ENCODE data around the gene MT1H.

DNA sequence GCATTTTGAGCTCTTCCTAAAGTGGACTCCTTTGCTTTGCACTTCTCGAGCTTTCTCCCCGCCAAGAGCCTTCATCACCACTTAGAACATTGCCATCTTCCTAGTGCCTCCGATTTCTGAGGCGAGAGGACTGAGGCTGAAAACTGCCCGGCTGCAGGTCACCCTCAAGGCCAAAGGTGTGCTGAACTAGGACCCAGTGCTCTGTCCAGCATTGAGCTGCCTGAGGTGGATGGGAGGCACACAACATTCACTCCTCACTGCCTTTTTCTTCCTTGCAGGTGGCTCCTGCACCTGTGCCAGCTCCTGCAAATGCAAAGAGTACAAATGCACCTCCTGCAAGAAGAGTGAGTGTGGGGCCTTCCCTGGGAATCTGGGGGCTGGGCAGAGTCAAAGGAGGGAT is 25.8 kb upstream of the MT1H start:
- TF ChIP-seq ZFX (IDR thresholded peaks at IDR 0.05), result no peak
- TF ChIP-seq, protein P1, sequence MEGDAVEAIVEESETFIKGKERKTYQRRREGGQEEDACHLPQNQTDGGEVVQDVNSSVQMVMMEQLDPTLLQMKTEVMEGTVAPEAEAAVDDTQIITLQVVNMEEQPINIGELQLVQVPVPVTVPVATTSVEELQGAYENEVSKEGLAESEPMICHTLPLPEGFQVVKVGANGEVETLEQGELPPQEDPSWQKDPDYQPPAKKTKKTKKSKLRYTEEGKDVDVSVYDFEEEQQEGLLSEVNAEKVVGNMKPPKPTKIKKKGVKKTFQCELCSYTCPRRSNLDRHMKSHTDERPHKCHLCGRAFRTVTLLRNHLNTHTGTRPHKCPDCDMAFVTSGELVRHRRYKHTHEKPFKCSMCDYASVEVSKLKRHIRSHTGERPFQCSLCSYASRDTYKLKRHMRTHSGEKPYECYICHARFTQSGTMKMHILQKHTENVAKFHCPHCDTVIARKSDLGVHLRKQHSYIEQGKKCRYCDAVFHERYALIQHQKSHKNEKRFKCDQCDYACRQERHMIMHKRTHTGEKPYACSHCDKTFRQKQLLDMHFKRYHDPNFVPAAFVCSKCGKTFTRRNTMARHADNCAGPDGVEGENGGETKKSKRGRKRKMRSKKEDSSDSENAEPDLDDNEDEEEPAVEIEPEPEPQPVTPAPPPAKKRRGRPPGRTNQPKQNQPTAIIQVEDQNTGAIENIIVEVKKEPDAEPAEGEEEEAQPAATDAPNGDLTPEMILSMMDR (conservative IDR thresholded peaks at IDR 0.05), result peak; percentile 46
